GM21447 (cell line): ENCODE data around the gene PRIMA1.

Source experiments
- ATAC-seq: cut with Tn5 transposase; IDR thresholded peaks from one replicate; pipeline ENCODE4 v1.9.1; 2021; ENCODE audit not compliant: unreplicated experiment

The PRIMA1 gene

GRCh38 chr14:93797071-93797470 is 8.8 kb upstream of the PRIMA1 start:
- no peak for ATAC-seq

GRCh38 chr14:93794756-93795155 is 6.5 kb upstream of the PRIMA1 start:
- no peak for ATAC-seq

- no peak for ATAC-seq
Observed at GRCh38 chr14:93793555-93794324, 5.5 kb upstream of the PRIMA1 start.

GRCh38 chr14:93792391-93792790 is 4.1 kb upstream of the PRIMA1 start:
- ATAC-seq, result no peak

- ATAC-seq, result no peak
Observed at GRCh38 chr14:93790966-93791365, 2.7 kb upstream of the PRIMA1 start.

- no peak for ATAC-seq
Observed at GRCh38 chr14:93789228-93790130, 1.2 kb upstream of the PRIMA1 start.

- ATAC-seq, result no peak
Observed at GRCh38 chr14:93788543-93789227, 400 bp upstream of the PRIMA1 start.

- no peak for ATAC-seq
Observed at GRCh38 chr14:93787465-93788292, 606 bp downstream of the PRIMA1 start.

GRCh38 chr14:93785423-93785822 is 2.9 kb downstream of the PRIMA1 start:
- no peak for ATAC-seq

- ATAC-seq, result no peak
Observed at GRCh38 chr14:93784878-93785277, 3.4 kb downstream of the PRIMA1 start.

GRCh38 chr14:93780813-93781400 is 7.4 kb downstream of the PRIMA1 start:
- no peak for ATAC-seq

GRCh38 chr14:93778856-93779629 is 9.2 kb downstream of the PRIMA1 start:
- ATAC-seq, result no peak

GRCh38 chr14:93778453-93778852 is 9.8 kb downstream of the PRIMA1 start:
- no peak for ATAC-seq

GRCh38 chr14:93775744-93776143 is 12.5 kb downstream of the PRIMA1 start:
- ATAC-seq, result no peak

- no peak for ATAC-seq
Observed at GRCh38 chr14:93775158-93775557, 13.1 kb downstream of the PRIMA1 start.

GRCh38 chr14:93772263-93772662 is 16.0 kb downstream of the PRIMA1 start:
- no peak for ATAC-seq

- ATAC-seq, result no peak
Observed at GRCh38 chr14:93765970-93766369, 22.3 kb downstream of the PRIMA1 start.

- no peak for ATAC-seq
Observed at GRCh38 chr14:93765155-93765554, 23.1 kb downstream of the PRIMA1 start.

GRCh38 chr14:93764211-93764659 is 24.1 kb downstream of the PRIMA1 start:
- ATAC-seq, result no peak
